ENCODE results near the gene RAB8A. TPM values are rescaled to one million over a fixed set of nuclear protein-coding genes. Genes with fewer than 3 reads are reported as not detected.

The RAB8A gene
- total RNA-seq, 1 experiment from 2014 or later, result 103 TPM

DNA sequence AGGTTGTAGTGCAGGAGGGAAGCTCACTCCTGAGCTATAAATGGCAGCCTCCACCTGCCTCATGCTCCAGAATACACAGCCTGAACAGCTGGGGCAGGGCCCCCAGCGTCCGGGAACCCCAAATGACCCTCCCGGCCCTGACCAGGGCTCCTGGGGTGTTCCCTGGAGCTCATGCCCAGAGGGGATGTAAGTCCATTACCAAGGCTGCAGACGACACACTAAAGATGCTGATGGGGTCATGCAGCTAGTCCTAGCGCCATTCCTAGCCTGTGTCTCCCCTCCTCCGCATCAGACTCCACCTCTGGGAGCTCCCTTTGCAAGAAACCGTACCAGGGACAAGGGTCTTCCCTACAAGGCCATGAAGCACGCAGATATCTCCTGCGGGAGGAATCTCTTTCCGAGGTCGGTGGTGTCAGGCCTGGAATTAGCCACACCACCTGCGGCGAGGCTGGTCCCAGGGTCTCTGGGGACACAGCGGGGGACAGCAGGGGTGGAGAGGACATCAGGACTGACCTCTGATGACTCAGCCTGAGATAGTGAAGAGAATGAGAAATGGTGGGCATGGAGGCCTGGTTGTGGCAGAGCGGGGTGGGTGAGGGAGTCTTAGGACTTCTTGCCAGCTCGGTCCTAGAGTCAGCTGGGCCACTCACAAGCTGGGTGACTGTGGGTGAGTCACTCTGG is 47.3 kb upstream of the RAB8A start:
- Mint-ChIP-seq H3K9me3 (peaks cover 14% of the 10 kb centered on the region in 2 experiments), H3K27me3 (ENCODE audit: low read depth) (peaks cover 1% of the 10 kb centered on the region; the same call in 1 of the 2 replicates), H3K27ac (no peak overlapping the region), H3K4me3 (no peak overlapping the region), H3K4me1 (peaks cover 13 to 18% of the 10 kb centered on the region in 2 experiments), H3K36me3 (ENCODE audit: insufficient read depth in 1 of 3, low read depth in 3 of 3) (no peaks in the 10 kb centered on the region; a peak in 1 of 7 replicates)
- no peak overlapping the region for H3K4me2 ChIP-seq (ENCODE audit: insufficient read depth, insufficient read length, low read length)
- no peak overlapping the region for H3K9ac ChIP-seq (ENCODE audit: extremely low read depth, insufficient read length, low read length)
- H3K79me2 ChIP-seq (ENCODE audit: insufficient read depth, low read length), result no peaks in the 10 kb centered on the region
- no peaks in the 10 kb centered on the region for H3K23me2 ChIP-seq (ENCODE audit: insufficient read length, low read depth, low read length, poor library complexity, severe bottlenecking)
- H4K5ac ChIP-seq (ENCODE audit: insufficient read length, low read depth, low read length), result no peak overlapping the region
- no CpG with 5 or more reads among the region's 16 CpGs for WGBS (ENCODE audit: extremely low coverage, insufficient read length, low lambda C conversion rate)
- H3K27me3 ChIP-seq (ENCODE audit: insufficient read depth, low read length), result no peaks in the 10 kb centered on the region
- no peak overlapping the region for H3K56ac ChIP-seq (ENCODE audit: insufficient read length, low read depth, low read length)
- peaks cover 4% of the 10 kb centered on the region; the same call in 1 of the 2 replicates for H3K4me1 ChIP-seq (ENCODE audit: insufficient read depth, low read length)
- H3K18ac ChIP-seq (ENCODE audit: insufficient read length, low read depth, low read length), result no peak overlapping the region
- no peak overlapping the region for H2BK120ac ChIP-seq (ENCODE audit: low read depth, low read length, poor library complexity, severe bottlenecking)
- no peak overlapping the region for H2BK5ac ChIP-seq (ENCODE audit: insufficient read length, low read length)
- no peaks in the 10 kb centered on the region for H3K9me3 ChIP-seq (ENCODE audit: control insufficient read depth, low read depth, low read length)
- no peak overlapping the region for H3K14ac ChIP-seq (ENCODE audit: insufficient read depth, low read length)
- no peak overlapping the region for H4K8ac ChIP-seq (replicated peaks; ENCODE audit: insufficient read length, low read depth, low read length)
- H2AK5ac ChIP-seq (ENCODE audit: insufficient read length, low read length), result no peak overlapping the region
- H2AFZ ChIP-seq (ENCODE audit: low read length), result no peak overlapping the region
- H2BK15ac ChIP-seq (ENCODE audit: low read depth, low read length), result no peak overlapping the region
- H3K23ac ChIP-seq (ENCODE audit: insufficient read length, low read depth, low read length), result no peak overlapping the region
- no peaks in the 10 kb centered on the region for H4K20me1 ChIP-seq (ENCODE audit: control insufficient read depth, insufficient read depth, insufficient read length)
- no peak for TF ChIP-seq CTCF (conservative IDR thresholded peaks at IDR 0.05)
- H3K4ac ChIP-seq (ENCODE audit: low read depth, low read length), result no peak overlapping the region
- no peak overlapping the region for H3T11ph ChIP-seq (ENCODE audit: low read length)
- no peak for DNase-seq
- H3K27ac ChIP-seq (ENCODE audit: insufficient read length, low read depth, low read length), result no peak overlapping the region
- H2BK12ac ChIP-seq (ENCODE audit: insufficient read length, low read depth, low read length), result no peak overlapping the region
- H3K79me1 ChIP-seq (ENCODE audit: insufficient read depth, low read depth, low read length, poor library complexity, severe bottlenecking), result no peaks in the 10 kb centered on the region
- no peak overlapping the region for H2BK20ac ChIP-seq (ENCODE audit: low read depth, low read length, poor library complexity, severe bottlenecking)
- no peak overlapping the region for H4K91ac ChIP-seq (ENCODE audit: insufficient read length, low read depth, low read length)

All from H9 (cell line).